Ureter (tissue), 1 donor: ENCODE results near the gene NOS1AP. TPM values are rescaled to one million over a fixed set of nuclear protein-coding genes. Genes with fewer than 3 reads are reported as not detected.

Experiments used
- DNase-seq: peaks from one replicate; pipeline ENCODE4 v3.0.0-alpha.2; 2020; ENCODE audit warnings: low spot score
- total RNA-seq: library from RNA; stranded (reverse); gene quantifications from one replicate; pipeline ENCODE4 v1.2.4, GENCODE V29; 2023
- donor health status: DM: yes; HTN: yes; CAD: no.

Gene NOS1AP
- total RNA-seq, 1 donor from 2014 or later, result 7.0 TPM

DNA sequence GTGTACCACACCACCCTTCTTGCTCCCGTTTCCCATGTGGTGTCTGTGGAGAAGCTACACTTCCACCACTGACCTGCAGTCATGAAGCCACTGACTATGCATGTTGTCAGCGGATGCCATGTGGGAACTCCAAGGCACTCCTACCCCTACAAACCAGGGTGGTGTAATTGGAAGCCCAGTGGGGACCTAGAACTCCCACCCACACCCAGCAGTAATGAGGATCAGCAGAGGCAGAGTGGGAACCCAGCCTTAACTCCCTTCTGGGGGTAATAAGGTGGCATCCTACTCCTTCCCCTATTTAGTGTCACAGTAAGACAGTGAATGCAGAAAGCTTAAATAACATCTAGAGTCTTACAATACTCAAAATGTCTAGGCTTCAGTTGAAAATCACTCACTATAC, 228.8 kb downstream of the NOS1AP start:
- DNase-seq, result no peak

DNA sequence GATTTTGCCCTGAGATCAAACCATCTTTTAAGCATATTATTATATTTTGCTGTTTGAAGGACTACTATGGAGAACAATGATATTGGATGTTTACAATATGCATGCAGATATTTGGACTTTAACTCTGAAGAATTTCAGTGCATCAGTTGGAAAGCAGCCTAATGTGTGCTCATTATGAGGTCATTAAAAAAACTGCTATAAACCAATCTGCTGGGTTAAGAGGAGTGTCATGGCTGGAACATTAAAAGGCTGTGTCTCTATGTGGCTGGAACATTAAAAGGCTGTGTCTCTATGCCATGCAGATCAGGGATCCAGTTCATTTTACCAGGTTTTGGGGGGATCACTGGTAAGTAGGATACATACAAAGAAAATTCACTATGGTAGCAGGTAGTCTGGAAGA, 229.5 kb downstream of the NOS1AP start:
- no peak for DNase-seq

DNA sequence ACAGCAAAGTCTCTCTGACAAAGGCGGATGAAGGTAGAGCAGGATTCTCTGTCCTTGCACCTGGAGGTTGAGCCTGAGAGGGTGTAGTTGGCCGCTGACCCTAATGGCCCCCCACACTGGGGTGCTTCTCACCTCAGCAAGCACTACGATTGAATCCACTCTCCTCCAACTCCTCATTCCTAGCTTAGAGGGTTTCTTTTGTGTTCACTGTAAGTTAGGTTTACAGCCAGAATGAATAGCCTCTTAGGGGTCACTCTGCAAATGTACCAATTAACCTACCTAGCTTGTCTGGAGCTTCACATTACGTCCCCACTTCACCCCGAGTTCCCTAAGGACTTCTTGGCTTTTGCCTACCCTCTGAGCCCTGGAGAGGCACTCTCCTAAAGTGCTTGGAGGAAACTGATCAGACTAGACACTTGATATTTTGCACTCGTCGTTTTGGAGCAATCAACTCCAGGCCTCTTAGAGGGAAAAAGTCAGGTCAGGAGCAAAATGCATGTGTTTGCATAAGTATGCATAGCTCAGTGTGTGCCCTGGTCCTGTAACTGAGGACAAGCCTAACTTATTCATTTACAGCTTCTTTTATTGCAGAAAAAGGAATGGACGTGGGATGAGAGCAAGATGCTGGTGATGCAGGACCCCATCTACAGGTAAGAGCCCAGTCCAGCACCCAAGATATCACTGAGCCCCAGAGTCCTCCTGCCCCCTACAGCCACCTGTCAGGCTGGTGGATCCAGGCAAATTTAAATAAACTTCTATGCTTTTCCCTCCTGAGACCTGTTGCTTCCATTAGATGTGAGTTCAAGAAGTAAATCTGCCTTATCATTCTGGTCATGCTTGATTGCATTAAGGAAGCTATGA, 230.8 kb downstream of the NOS1AP start:
- no peak for DNase-seq

DNA sequence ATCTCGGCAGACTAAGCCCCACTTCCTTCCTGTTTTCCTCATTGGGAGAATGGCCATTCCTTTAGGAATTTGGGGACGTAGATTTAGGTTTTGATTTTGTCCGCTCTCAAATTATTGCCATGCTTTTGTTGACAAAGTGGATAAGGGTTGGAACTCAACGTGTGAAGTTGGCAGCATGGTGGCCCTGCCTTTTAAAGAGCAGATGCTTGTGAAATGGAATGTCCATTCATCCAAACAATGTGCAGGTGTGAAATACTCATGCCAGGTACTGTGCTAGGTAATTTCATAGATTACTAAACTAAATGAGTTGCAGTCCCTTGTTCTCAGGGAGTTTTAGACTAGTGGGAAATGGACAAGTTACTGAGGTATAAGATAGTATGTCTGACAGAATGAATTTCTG, 232.2 kb downstream of the NOS1AP start:
- no peak for DNase-seq

DNA sequence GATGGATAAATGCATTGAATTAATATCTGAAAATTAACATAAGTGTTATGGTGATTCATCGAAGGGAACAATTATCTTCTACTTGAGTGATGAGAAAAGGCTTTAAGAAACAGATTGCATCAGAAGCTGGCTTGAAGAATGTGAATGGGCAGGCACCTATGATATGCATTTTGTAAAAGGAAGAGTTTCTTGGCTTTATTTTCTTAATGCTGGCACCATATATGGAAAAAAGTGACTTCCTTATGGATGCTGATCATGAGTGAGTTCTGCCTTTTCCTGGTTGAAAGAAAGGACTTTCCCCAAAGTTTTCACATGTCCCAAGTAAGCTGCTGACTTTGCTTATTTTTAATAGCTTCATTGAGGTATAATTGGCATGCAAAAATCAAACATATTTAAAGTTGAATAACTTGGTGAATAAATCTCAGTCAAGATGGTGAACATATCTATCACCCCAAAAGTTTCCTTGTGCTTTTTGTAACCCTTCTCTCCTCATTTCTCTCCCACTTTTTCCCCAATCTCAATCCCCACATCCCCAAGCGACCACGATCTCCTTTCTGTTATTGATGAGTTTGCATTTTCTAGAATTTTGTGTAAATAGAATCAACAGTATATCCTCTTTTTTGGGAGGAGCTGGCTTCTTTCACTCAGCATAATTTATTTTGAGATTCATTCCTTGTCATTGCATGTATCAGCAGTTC, 233.0 kb downstream of the NOS1AP start:
- no peak for DNase-seq

DNA sequence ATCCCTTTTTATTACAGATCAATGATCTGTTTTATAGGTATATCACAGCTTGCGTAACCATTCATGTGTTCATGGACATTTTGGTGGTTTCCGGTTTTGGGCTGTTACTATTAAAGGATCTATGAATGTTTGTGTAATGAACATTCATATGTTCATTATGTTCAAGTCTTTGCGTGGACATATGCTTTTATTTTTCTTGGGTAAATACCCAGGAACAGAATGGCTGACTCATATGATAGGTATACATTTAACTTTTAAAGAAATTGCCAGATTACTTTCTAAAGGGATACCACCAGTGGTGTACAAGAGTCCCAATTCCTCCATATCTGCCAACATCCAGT, 233.5 kb downstream of the NOS1AP start:
- no peak for DNase-seq

DNA sequence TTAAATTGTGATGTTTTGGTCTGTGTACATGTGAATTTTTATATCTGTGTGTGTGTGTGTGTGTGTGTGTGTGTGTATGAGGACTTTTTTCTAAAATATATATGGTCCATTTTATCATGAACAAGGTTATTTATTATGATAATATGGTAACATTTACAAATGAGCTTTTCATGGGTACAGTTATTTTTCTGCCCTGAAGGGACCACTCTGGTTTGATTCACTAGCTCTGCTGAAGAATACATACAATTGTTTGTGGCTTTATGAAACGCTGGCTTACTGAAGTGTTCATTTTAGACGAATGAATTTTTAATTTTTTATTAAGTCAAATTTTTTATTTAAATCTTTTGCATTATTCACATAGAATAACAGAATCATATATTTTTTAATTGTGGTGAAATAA, 235.2 kb downstream of the NOS1AP start:
- no peak for DNase-seq

DNA sequence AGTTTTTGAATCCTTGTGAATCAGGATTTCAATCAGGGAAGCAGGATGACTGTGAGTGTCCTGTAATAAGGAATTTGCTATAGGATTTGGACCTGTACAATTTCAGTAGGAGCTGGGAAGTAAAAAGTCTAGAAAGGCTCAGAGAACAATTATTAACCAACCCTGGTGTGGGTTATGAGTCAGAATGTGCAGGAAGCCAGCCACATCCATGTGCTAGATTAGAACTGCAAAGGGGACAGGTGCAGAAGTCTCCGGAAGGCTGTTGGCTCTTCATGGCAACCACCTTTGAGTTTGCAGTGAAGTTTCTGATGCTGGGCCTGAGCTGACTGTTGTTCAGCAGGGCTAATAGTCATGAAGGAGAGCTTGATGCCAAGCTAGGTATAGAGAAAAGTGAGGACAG, 236.5 kb downstream of the NOS1AP start:
- DNase-seq, result no peak

DNA sequence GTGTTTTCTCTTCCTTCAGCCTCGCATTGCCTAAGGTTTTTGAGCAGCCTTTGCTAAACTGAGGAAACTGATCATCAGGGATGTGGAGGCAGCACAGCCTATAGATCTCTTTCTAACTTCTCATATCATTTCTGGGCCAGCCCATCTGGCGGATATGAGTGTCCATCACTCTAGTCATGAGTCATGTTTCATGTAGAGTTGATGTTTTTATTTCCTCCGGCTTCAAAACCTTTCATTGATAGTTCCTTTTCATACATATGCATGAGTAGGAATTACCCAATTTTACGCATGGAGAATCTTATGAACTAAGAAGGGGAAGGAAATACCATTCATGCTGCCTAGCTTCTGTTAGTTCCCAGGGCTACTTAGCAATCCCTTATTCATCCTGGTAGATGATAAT, 240.8 kb downstream of the NOS1AP start:
- no peak for DNase-seq

DNA sequence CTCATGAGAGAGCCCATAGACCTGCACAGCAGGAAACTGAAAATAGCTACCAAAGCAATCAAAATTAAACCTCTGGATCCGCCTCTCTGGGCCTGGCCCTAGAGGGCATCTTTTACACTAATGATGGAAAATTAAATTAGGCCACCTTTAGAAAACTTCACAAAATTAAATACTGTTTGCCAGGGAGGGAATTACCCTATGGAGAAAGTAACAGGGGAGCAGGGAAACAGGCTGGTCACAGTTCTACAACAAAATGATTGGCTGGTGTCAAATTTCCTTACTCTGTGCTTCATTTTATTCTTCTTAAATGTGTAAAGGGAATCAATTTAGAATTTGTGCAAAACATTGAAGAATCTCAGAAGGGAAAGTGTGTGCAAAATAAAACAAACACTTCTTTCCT, 244.7 kb downstream of the NOS1AP start:
- DNase-seq, result no peak

DNA sequence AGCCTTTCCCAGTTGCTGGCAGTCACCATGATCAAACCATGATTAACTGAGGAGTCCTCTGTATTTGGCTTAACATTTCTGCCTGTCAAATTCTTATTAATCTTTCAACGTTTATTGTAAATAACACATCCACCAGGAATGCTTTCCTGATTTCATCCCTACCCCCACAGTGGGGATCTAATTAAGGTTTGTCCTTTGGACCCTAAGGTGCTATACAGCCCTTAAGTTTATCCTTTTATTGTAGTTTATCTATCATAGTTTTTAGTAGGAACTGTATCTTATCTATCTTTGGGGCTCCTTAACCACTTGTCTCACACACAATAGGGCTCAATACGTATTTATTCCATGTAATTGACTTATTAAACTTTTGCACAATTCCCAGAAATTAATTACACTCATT, 246.2 kb downstream of the NOS1AP start:
- DNase-seq, result no peak

DNA sequence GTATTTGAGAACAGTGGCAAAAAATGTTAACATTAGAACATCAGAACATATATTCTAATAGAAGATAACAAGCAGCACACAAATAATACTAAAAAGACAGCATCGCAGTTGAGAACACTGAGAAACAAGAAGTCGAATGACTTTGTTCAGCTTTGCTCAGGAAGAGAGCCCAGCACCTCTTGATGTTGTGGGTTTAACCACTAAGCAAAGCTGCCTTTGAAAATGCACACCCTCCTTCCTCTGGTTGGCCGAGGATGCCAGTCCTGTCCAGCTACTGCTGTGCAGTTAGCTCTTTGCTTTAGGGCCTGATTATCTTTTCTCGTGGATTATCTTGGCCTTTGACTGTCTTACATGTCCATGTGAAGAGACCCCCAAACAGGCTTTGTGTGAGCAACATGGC, 246.7 kb downstream of the NOS1AP start:
- no peak for DNase-seq

DNA sequence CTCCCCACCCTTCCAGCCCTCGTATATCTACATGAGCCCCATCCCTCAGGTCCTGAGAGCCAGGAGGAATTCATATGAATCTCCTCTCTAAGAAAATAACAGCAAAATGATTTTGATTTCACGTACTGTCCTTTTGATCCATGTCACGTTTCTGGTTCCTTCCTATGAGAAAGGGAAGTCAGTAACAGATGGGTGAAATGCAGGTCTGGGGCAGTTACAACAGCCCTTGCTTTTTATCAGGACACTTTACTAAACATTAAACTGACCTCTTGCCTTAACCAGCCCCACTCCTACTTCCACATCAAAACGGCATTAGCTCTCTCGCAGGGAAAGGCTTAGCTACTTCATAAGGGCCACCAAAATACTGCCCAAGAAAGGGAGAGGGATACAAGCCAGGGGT, 248.1 kb downstream of the NOS1AP start:
- no peak for DNase-seq

DNA sequence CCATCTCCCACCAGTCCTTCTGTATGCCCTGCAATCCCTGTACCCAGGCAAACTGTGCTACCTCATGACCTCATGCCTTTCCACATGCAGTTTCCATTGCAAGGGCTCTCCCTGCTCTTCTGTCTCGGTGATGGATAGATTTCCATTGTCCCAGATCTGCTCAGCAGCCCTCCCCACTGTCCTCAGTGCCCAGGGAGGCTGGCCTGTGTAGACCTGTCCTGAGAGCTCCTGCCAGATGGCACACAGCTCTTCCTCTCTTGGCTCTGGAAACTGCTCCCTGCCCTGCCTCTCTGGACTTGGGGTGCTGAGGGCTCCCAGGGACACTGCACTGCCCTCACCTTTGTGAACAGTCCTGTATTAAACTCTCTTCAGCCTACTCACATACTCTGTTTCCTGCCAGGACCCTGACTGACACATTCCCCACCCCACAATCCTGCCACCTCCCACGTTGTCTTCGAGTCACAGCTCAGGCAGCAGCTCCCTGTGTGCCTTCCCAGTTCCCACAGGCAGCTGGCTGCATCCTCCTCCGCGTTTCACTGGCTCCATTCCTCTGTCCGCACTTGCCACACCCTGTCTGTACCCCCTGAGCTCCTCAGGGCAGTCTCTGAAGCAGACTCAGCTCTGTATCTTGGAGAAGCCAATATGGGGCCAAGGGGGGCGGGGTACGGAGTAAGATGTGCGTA, 250.1 kb downstream of the NOS1AP start:
- no peak for DNase-seq

DNA sequence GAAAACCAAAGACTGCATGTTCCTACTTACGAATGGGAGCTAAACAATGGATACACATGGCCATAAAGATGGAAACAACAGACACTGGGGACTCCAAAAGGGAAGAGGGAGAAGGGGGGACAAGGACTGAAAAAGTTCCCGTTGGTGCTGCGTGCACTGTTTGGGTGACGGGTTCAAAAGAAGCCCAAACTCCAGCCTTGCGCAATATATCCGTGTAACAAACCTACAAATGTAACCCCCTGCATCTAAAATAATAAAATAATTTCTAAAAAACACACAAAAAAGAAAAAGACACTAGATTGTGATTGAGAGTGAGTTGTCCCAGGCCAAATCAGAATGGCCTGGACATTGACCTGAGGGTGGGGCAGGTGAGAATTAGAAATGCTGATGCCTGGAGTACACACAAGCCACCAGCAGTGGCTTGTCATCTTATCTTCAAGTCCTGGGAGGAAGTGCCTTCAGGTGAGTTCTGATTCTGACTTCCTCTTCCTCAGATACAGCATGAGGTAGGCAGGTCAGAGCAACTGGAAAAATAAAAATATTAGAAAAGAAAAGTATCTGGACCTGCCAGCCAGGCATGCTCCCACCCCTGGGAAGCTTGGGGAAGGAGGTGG, 252.4 kb downstream of the NOS1AP start:
- DNase-seq, result no peak

DNA sequence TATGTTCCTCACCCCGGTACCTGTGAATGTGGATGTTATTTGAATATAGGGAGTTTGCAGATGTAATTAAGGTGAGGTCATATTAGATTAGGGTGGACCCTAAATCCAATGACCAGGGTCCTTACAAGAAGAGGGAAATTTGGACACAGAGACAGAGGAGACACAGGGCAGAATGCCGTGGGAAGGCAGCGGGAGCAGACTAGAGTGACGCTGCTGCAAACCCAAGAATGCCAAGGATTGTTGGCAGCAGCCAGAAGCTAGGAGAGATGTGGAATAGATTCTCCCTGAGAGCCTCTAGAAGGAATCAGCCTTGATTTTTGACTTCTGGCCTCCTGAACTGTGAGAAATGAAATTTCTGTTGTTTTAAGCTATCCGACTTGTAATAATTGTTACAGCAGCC, 253.5 kb downstream of the NOS1AP start:
- DNase-seq, result no peak

DNA sequence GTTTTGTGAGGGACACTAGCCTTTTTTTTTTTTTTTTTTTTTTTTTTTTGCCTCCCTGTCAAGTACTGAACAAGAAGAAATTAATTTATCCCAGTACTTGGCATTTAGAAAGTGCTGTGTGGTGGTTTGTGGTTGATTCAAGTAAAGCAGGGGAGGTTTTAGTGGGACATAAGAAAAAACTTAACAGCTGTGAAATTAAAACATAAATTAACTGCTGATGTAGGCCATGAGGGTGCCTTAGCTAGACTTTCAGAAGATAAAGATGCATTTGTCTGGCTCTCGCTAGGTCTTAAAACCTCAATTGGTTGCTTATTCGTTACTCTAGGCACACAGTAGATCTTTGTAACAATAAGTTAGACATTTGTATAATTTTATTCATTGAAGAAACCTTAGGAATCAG, 254.9 kb downstream of the NOS1AP start:
- DNase-seq, result no peak

DNA sequence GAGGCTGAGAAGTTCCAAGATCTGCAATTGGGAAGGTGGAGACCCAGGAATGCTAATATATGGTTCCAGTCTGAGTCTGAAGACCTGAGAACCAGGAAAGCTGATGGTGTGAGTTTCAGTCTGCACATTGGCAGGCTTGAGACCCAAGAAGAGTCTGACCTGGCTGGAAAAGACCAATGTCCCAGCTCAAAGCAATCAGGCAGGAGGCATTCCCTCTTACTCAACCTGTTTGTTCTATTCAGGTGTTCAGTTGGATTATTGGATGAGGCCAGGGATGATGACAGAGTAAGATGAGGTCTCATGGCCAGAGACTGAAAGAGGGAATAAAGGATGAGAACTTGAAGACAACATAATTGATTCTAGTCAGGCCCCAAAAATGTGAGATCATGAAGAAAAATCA, 257.1 kb downstream of the NOS1AP start:
- DNase-seq, result no peak

DNA sequence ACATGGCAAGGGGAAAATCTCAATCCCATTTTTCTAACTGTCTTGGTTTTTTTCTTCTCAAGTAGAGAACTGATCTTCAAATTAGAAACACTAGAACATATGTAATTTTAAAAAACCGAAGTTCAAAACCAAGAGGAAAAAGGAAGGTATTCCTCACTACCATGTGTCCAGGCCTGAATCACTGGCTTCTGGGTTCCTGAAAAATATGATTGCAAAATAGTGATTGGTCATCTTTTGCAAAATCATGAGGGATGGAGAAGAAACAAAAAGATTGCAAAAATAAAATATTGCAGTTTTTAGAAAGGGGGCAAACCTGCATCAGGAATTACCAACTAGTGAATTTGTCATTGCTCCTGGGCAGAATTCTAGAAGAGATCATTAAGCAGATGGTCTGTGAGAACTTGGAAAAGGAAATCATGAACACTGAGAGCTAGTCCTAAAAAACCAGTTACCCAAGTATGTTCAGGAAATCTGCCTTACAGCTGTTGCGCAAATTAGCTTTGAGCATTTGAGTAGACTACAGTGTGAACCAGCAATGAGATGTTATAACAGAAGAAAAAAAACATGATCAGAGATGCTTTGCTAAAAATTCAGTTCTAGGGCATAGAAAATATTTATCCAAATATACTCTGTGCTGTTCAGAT, 257.8 kb downstream of the NOS1AP start:
- DNase-seq, result no peak

DNA sequence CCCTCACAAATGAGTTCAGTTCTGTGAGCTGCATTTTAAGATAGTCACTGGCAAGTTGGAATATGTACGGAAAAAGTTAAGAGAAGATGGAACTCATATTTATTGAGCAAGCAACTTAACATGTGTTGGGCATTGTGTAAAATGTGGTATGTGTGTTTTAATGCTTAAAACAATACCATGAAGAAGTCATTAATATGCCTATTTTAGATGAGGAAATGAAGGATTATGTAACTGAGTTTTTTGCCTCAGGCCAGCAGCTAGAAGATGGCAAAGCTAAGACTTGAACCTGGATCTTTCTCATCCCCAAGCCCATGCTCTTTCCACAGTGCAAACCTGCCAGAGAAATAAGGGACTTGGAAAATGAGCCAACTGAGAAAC, 258.3 kb downstream of the NOS1AP start:
- DNase-seq, result no peak

DNA sequence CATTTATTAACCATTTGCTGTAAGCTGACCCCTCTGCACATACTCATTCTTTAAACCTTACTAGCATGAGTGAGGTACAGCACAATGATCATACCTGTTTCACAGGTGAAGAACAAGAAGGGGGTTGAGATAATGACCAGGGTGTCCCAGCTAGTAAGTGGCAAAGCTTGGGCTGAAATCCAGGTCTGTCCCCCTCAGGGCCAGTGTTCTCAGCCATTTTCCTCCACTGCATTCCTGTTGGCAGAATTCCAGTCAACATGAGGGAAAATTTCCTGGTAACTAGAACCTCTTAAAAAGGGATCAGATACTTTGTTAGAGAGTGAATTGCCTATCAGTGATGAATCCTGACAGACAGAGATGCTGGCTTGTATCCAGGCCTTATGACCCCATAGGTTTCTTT, 259.0 kb downstream of the NOS1AP start:
- DNase-seq, result no peak

DNA sequence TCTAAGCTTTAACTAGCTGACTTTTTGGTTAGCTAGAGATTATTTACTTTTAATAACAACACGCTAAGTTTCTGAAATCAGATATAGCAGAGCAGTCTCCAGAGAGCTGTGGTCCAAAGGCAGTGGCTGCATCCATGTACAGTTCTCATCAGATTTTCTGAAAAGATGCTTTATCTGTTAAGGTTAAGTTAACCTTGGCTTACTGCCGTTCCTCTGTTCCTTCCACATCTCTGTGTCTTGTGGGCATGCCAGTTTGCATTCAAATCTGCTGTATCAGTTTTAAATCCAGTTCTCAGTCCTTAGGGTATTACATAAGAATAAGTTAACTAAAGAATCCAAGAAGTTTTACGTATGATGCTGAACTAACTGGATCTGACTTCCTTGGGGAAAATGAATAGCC, 260.3 kb downstream of the NOS1AP start:
- DNase-seq, result no peak
